WTC11 (cell line): ENCODE measurements around the gene IFNL4. TPM values are rescaled to one million over a fixed set of nuclear protein-coding genes. Genes with fewer than 3 reads are reported as not detected.

Experiments
- ATAC-seq: fragments of 200-7000 bp; cut with Tn5 transposase; 2 replicates; pipeline ENCODE4 v1.10.0; 2021; ENCODE audit warnings: mild to moderate bottlenecking, moderate library complexity
- CTCF ChIA-PET: fragments of 300-600 bp; sonication (Branson Sonifier 250); formaldehyde crosslinking; loops from one replicate; lab custom pipeline; 2021; ENCODE audit warnings: antibody characterized with exemption; lab: Charles Lee
- POLR2A ChIA-PET: fragments of 350-600 bp; sonication (Branson Sonifier 250); formaldehyde crosslinking; loops from one replicate; lab custom pipeline; 2021; ENCODE audit warnings: antibody characterized with exemption; lab: Charles Lee
- DNase-seq: peaks from one replicate; pipeline ENCODE4 v3.0.0; 2021; ENCODE audit warnings: low spot score
- H3K27ac Mint-ChIP-seq: 2 replicates; pipeline ENCODE4 v1.8.0; 2021; ENCODE audit warnings: mixed read lengths
- H3K27me3 Mint-ChIP-seq: 2 replicates; pipeline ENCODE4 v1.8.0; 2021; ENCODE audit warnings: low read depth, mild to moderate bottlenecking, moderate library complexity, mixed read lengths
- H3K36me3 Mint-ChIP-seq: 2 replicates; pipeline ENCODE4 v1.8.0; 2021; ENCODE audit warnings: mixed read lengths
- H3K4me1 Mint-ChIP-seq: 2 replicates; pipeline ENCODE4 v1.8.0; 2022; ENCODE audit warnings: mixed read lengths
- H3K4me3 Mint-ChIP-seq: 2 replicates; pipeline ENCODE4 v1.8.0; 2021; ENCODE audit warnings: mild to moderate bottlenecking, moderate library complexity, mixed read lengths
- H3K9me3 Mint-ChIP-seq: 2 replicates; pipeline ENCODE4 v1.8.0; 2021; ENCODE audit warnings: mixed read lengths
- ARID4B ChIP-seq: sonication (generic); formaldehyde crosslinking; IDR thresholded peaks from 2 replicates; pipeline ENCODE4 v1.8.0; 2023; ENCODE audit warnings: missing genetic modification reagents, mild to moderate bottlenecking, borderline replicate concordance
- CTCF ChIP-seq: fragments of 200-600 bp; IDR thresholded peaks from 2 replicates; pipeline ENCODE4 v1.8.0; 2022; ENCODE audit warnings: antibody characterized with exemption
- FOXK1 ChIP-seq: sonication (generic); formaldehyde crosslinking; IDR thresholded peaks from 2 replicates; pipeline ENCODE4 v1.8.0; 2022; ENCODE audit warnings: mild to moderate bottlenecking, moderate library complexity, missing genetic modification reagents
- GTF2I ChIP-seq: fragments of 250-450 bp; sonication (Bioruptor Pico); conservative IDR thresholded peaks from 2 replicates; pipeline ENCODE4 v1.4.0; 2021; ENCODE audit warnings: mild to moderate bottlenecking
- JAZF1 ChIP-seq: fragments of 250-450 bp; sonication (Bioruptor Pico); IDR thresholded peaks from 2 replicates; pipeline ENCODE4 v1.9.0; 2021; ENCODE audit warnings: moderate library complexity, mild to moderate bottlenecking, inconsistent platforms
- NR2C2 ChIP-seq: sonication (generic); formaldehyde crosslinking; IDR thresholded peaks from 2 replicates; pipeline ENCODE4 v1.8.0; 2022; ENCODE audit warnings: mild to moderate bottlenecking, missing genetic modification reagents
- SOX15 ChIP-seq: fragments of 250-450 bp; sonication (Bioruptor Pico); IDR thresholded peaks from 2 replicates; pipeline ENCODE4 v1.9.0; 2021; ENCODE audit warnings: mild to moderate bottlenecking
- SP1 ChIP-seq: sonication (generic); formaldehyde crosslinking; conservative IDR thresholded peaks from 2 replicates; pipeline ENCODE4 v1.8.1; 2022; ENCODE audit warnings: missing genetic modification reagents
- TEAD1 ChIP-seq: sonication (generic); formaldehyde crosslinking; IDR thresholded peaks from 2 replicates; pipeline ENCODE4 v1.8.0; 2022; ENCODE audit warnings: mild to moderate bottlenecking, missing genetic modification reagents
- TEAD4 ChIP-seq: sonication (generic); formaldehyde crosslinking; IDR thresholded peaks from 2 replicates; pipeline ENCODE4 v1.8.0; 2022; ENCODE audit warnings: mild to moderate bottlenecking, missing genetic modification reagents
- USF2 ChIP-seq: sonication (generic); formaldehyde crosslinking; IDR thresholded peaks from 2 replicates; pipeline ENCODE4 v1.8.1; 2023; ENCODE audit warnings: mild to moderate bottlenecking, missing genetic modification reagents, moderate library complexity
- ZNF219 ChIP-seq: sonication (generic); formaldehyde crosslinking; IDR thresholded peaks from 2 replicates; pipeline ENCODE4 v1.8.0; 2023; ENCODE audit warnings: missing genetic modification reagents, mild to moderate bottlenecking, borderline replicate concordance
- ZNF232 ChIP-seq: sonication (generic); formaldehyde crosslinking; IDR thresholded peaks from 2 replicates; pipeline ENCODE4 v1.8.0; 2022; ENCODE audit warnings: mild to moderate bottlenecking, missing genetic modification reagents
- ZNF416 ChIP-seq: fragments of 250-450 bp; sonication (Bioruptor Pico); IDR thresholded peaks from 2 replicates; pipeline ENCODE4 v1.9.0; 2021; ENCODE audit warnings: mild to moderate bottlenecking, inconsistent platforms
- ZNF423 ChIP-seq: fragments of 250-450 bp; sonication (Bioruptor Pico); IDR thresholded peaks from 2 replicates; pipeline ENCODE4 v2.1.2; 2022; ENCODE audit warnings: mild to moderate bottlenecking, moderate library complexity
- total RNA-seq: library from RNA; stranded (reverse); gene quantifications from 3 replicates; pipeline ENCODE4 v1.2.3, GENCODE V29; 2021
- TF ChIP-seq, protein P1 (sequence below): sonication (generic); formaldehyde crosslinking; IDR thresholded peaks from 2 replicates; pipeline ENCODE4 v1.8.1; 2022; ENCODE audit warnings: low read depth, mild to moderate bottlenecking, moderate library complexity, missing genetic modification reagents, borderline replicate concordance
- TF ChIP-seq, protein P2 (sequence below): fragments of 250-450 bp; sonication (Bioruptor Pico); IDR thresholded peaks from 2 replicates; pipeline ENCODE4 v1.9.0; 2021; ENCODE audit warnings: mild to moderate bottlenecking

Gene IFNL4
- total RNA-seq, 1 experiment from 2014 or later = not detected

DNA sequence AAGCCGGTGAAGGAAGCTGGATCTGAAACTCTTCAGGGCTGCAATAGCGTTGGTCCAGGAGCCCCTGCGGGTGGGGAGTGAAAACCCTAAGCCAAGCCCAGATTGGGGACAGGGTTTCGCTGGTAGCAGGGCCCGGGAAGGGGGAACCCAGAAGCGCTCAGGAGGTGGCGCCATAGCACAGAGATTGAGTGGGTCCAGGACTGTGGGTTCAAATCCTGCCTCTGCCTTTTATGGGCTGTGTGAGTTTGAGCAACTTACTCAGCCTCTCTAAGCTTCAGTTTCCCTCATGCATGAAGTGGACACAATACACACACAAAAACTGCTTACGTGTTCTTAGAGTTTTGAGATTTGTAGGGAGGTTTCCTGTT is 36.3 kb downstream of the IFNL4 start:
- ATAC-seq (peak; percentile 96), DNase-seq (peak; percentile 81)
- TF ChIP-seq, protein P1, sequence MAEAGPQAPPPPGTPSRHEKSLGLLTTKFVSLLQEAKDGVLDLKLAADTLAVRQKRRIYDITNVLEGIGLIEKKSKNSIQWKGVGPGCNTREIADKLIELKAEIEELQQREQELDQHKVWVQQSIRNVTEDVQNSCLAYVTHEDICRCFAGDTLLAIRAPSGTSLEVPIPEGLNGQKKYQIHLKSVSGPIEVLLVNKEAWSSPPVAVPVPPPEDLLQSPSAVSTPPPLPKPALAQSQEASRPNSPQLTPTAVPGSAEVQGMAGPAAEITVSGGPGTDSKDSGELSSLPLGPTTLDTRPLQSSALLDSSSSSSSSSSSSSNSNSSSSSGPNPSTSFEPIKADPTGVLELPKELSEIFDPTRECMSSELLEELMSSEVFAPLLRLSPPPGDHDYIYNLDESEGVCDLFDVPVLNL (CRISPR knock-in tag) = no peak
- TF ChIP-seq CTCF (peak; percentile 18; the same call in 1 of the 2 replicates), GTF2I (peak; percentile 64; the same call in 1 of the 2 replicates), NR2C2 (no peak), JAZF1 (CRISPR knock-in tag) (no peak)
- TF ChIP-seq, protein P2, sequence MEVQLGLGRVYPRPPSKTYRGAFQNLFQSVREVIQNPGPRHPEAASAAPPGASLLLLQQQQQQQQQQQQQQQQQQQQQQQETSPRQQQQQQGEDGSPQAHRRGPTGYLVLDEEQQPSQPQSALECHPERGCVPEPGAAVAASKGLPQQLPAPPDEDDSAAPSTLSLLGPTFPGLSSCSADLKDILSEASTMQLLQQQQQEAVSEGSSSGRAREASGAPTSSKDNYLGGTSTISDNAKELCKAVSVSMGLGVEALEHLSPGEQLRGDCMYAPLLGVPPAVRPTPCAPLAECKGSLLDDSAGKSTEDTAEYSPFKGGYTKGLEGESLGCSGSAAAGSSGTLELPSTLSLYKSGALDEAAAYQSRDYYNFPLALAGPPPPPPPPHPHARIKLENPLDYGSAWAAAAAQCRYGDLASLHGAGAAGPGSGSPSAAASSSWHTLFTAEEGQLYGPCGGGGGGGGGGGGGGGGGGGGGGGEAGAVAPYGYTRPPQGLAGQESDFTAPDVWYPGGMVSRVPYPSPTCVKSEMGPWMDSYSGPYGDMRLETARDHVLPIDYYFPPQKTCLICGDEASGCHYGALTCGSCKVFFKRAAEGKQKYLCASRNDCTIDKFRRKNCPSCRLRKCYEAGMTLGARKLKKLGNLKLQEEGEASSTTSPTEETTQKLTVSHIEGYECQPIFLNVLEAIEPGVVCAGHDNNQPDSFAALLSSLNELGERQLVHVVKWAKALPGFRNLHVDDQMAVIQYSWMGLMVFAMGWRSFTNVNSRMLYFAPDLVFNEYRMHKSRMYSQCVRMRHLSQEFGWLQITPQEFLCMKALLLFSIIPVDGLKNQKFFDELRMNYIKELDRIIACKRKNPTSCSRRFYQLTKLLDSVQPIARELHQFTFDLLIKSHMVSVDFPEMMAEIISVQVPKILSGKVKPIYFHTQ = no peak
- Mint-ChIP-seq H3K4me3 (no peak overlapping the region), H3K27ac (no peak overlapping the region), H3K9me3 (peaks cover 15% of the 10 kb centered on the region), H3K4me1 (no peaks in the 10 kb centered on the region), H3K36me3 (peaks cover 4% of the 10 kb centered on the region; the same call in 1 of the 2 replicates), H3K27me3 (peaks cover 11% of the 10 kb centered on the region)
- POLR2A ChIA-PET = interaction anchor here (0.8 kb wide), 1 partner anchor 616 kb away, joined by 4 read pairs; no protein-coding TSS in a partner anchor
- CTCF ChIA-PET = interaction anchor here (0.8 to 2.3 kb wide), 18 partner anchors 9 to 160 kb away, joined by 3 to 11 read pairs (median 4); partner anchors contain the start of genes GMFG, SAMD4B and SYCN

DNA sequence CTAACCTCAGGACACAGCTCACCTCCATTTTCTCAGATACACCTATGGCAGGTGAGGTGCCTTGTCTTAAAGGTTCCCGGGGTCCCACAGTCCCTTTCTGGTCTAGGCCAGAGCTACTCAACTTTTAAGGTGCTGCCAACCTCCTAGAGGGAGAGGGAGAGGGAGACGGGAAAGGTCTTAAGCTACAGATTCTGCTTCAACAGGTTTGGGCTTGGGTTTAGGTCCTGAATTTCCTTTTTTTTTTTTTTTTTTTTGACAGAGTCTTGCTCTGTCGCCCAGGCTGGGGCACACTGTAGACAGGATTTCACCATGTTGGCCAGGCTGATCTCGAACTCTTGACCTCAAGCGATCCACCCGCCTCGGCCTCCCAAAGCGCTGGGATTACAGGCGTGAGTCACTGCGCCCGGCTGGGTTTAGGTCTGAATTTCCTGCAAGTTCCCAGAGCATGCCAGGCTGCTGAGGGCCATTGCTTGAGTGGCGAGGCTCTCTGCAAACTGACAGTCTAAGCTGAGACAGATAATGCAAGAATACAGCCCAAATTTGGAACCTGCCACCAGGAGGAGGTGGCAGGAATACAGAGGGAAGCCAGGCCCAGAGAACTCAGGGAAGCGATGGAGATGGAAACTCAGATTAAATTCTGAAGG is 36.8 kb downstream of the IFNL4 start:
- no peak overlapping the region for H3K27ac Mint-ChIP-seq
- ChIA-PET CTCF (interaction anchor here (0.6 to 2.3 kb wide), 17 partner anchors 8 to 317 kb away, joined by 3 to 11 read pairs (median 4); partner anchors contain the start of genes GMFG, SAMD4B and SYCN), POLR2A (interaction anchor here (0.6 to 0.8 kb wide), 3 partner anchors 90 to 616 kb away, joined by 3 to 4 read pairs (median 4); no protein-coding TSS in a partner anchor)
- no peak overlapping the region for H3K4me3 Mint-ChIP-seq
- DNase-seq = no peak
- no peak; the same call in 1 of the 2 replicates for ATAC-seq
- H3K36me3 Mint-ChIP-seq = no peaks in the 10 kb centered on the region; the same call in 1 of the 2 replicates
- peaks cover 10% of the 10 kb centered on the region for H3K9me3 Mint-ChIP-seq
- H3K4me1 Mint-ChIP-seq = no peaks in the 10 kb centered on the region
- H3K27me3 Mint-ChIP-seq = peaks cover 6% of the 10 kb centered on the region; the same call in 1 of the 2 replicates
- no peak for TF ChIP-seq ZNF232 (CRISPR knock-in tag)
- no peak for TF ChIP-seq CTCF
- TF ChIP-seq ZNF416 (CRISPR knock-in tag) = no peak
- TF ChIP-seq SOX15 (CRISPR knock-in tag) = no peak
- TF ChIP-seq TEAD1 = no peak
- TF ChIP-seq, protein P2 = no peak
- TF ChIP-seq ARID4B (CRISPR knock-in tag) = no peak
- no peak for TF ChIP-seq ZNF219 (CRISPR knock-in tag)
- TF ChIP-seq FOXK1 (CRISPR knock-in tag) = no peak
- no peak for TF ChIP-seq SP1 (CRISPR knock-in tag)
- no peak for TF ChIP-seq ZNF423
- TF ChIP-seq USF2 = no peak
- no peak for TF ChIP-seq TEAD4 (CRISPR knock-in tag)
